ENCODE data around the gene LDLRAP1.

GRCh38 chr1:25572708-25573590 lies 29.5 kb downstream of the LDLRAP1 start:
- TF ChIP-seq CTCF (IDR thresholded peaks at IDR 0.05) (peak in 2 of 3 donors; percentile 17 to 19), POLR2A (IDR thresholded peaks at IDR 0.05) (no peak), EP300 (IDR thresholded peaks at IDR 0.05) (no peak)
